Testis (tissue), 2 donors: ENCODE measurements around the gene PRMT3.

Source experiments
- CTCF ChIP-seq, 3 experiments: fragments of 450-650 bp in 2 of 3; fragments of 200-600 bp in 1 of 3; sonication (generic) in 1 of 3; IDR thresholded peaks; one replicate each; pipeline ENCODE4 v1.5.1; 2016 to 2019; ENCODE audit warnings: antibody characterized with exemption in 3 of 3, mild to moderate bottlenecking in 2 of 3, moderate library complexity in 1 of 3
- POLR2A ChIP-seq: fragments of 450-650 bp; IDR thresholded peaks from one replicate; pipeline ENCODE4 v1.6.1; 2017; ENCODE audit warnings: antibody characterized with exemption, mild to moderate bottlenecking, moderate library complexity

GRCh38 chr11:20558741-20559140 lies 171.2 kb downstream of the PRMT3 start:
- TF ChIP-seq POLR2A, result no peak
- TF ChIP-seq CTCF (IDR thresholded peaks at IDR 0.05), result no peak
